ENCODE data around the gene SERPINA3.

DNA sequence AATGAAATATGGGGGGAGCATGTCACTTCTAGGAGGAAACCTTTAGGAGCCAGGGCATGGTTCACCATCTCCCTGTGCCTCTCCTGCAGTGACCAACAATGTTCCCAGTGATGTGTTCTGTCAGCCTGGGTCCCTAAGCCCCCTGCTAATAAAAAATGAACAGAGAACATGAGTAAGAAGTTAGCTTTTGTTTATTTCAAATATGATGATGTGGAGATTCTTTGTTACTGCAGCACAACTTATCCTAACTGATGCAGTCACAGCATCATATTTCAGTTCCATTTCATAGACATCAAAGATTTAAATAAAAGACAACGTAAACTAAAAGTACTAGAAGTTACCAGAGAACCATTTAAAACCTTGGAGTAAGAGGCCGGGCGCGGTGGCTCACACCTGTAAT, 43.9 kb downstream of the SERPINA3 start:
- TF ChIP-seq, protein P1, sequence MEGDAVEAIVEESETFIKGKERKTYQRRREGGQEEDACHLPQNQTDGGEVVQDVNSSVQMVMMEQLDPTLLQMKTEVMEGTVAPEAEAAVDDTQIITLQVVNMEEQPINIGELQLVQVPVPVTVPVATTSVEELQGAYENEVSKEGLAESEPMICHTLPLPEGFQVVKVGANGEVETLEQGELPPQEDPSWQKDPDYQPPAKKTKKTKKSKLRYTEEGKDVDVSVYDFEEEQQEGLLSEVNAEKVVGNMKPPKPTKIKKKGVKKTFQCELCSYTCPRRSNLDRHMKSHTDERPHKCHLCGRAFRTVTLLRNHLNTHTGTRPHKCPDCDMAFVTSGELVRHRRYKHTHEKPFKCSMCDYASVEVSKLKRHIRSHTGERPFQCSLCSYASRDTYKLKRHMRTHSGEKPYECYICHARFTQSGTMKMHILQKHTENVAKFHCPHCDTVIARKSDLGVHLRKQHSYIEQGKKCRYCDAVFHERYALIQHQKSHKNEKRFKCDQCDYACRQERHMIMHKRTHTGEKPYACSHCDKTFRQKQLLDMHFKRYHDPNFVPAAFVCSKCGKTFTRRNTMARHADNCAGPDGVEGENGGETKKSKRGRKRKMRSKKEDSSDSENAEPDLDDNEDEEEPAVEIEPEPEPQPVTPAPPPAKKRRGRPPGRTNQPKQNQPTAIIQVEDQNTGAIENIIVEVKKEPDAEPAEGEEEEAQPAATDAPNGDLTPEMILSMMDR (IDR thresholded peaks at IDR 0.05) = no peak
- no peak for TF ChIP-seq POLR2A (IDR thresholded peaks at IDR 0.05)

Data from testis (tissue), 2 donors.